Keratinocyte (primary cell): ENCODE measurements around the gene SLC2A4. TPM values are rescaled to one million over a fixed set of nuclear protein-coding genes. Genes with fewer than 3 reads are reported as not detected.

ENCODE experiments used
- DNase-seq: peaks from one replicate; pipeline ENCODE4 v3.0.0-alpha.2; 2011; ENCODE audit warnings: low read depth, missing footprints, low spot score
- FAIRE-seq: peaks from 2 replicates; lab custom pipeline; 2011; peaks lifted over from hg19 to GRCh38; lab: Jason Lieb, UNC
- H2AFZ ChIP-seq: 2 replicates; pipeline ENCODE4 v1.6.0; 2012; ENCODE audit warnings: low read length, control low read depth, inconsistent platforms; ENCODE audit not compliant: control insufficient read depth
- H3K27ac ChIP-seq: 2 replicates; pipeline ENCODE4 v1.5.1; 2011; ENCODE audit warnings: low read length; ENCODE audit not compliant: control insufficient read depth, insufficient read depth
- H3K27me3 ChIP-seq: 3 replicates; pipeline ENCODE4 v1.6.0; 2011; ENCODE audit warnings: low read length; ENCODE audit not compliant: control insufficient read depth, insufficient read depth; ENCODE audit errors: extremely low read depth
- H3K36me3 ChIP-seq, 2 experiments: 2 replicates in 1 of 2; 3 replicates in 1 of 2; pipeline ENCODE4 v1.5.1; 2011; ENCODE audit warnings: low read length in 2 of 2, mild to moderate bottlenecking in 1 of 2; ENCODE audit not compliant: control insufficient read depth in 2 of 2, insufficient read depth in 2 of 2; ENCODE audit errors: extremely low read depth in 1 of 2
- H3K4me1 ChIP-seq: 3 replicates; pipeline ENCODE4 v1.5.1; 2011; ENCODE audit warnings: low read length; ENCODE audit not compliant: control insufficient read depth, insufficient read depth; ENCODE audit errors: extremely low read depth
- H3K4me2 ChIP-seq: 3 replicates; pipeline ENCODE4 v1.6.0; 2011; ENCODE audit warnings: low read depth, low read length; ENCODE audit not compliant: control insufficient read depth, insufficient read depth; ENCODE audit errors: extremely low read depth
- H3K4me3 ChIP-seq, 3 experiments: fragments of 200-600 bp in 1 of 3; sonication (generic) in 1 of 3; 2 replicates in 2 of 3; 3 replicates in 1 of 3; pipeline ENCODE4 v1.5.1; 2011 to 2016; ENCODE audit warnings: low read length in 3 of 3, mild to moderate bottlenecking in 3 of 3, control low read depth in 2 of 3, inconsistent platforms in 1 of 3, low read depth in 1 of 3, mixed read lengths in 1 of 3, mixed run types in 1 of 3, moderate library complexity in 1 of 3; ENCODE audit not compliant: control insufficient read depth in 2 of 3, insufficient read depth in 2 of 3; ENCODE audit errors: extremely low read depth in 1 of 3
- H3K79me2 ChIP-seq: 2 replicates; pipeline ENCODE4 v1.6.0; 2012; ENCODE audit warnings: low read length; ENCODE audit not compliant: control insufficient read depth, insufficient read depth
- H3K9ac ChIP-seq: 3 replicates; pipeline ENCODE4 v1.6.0; 2011; ENCODE audit warnings: low read length; ENCODE audit not compliant: control insufficient read depth, insufficient read depth; ENCODE audit errors: extremely low read depth
- H3K9me1 ChIP-seq: 3 replicates; pipeline ENCODE4 v1.6.0; 2011; ENCODE audit warnings: low read length; ENCODE audit not compliant: control insufficient read depth, insufficient read depth; ENCODE audit errors: extremely low read depth
- H3K9me3 ChIP-seq: 2 replicates; pipeline ENCODE4 v1.5.1; 2012; ENCODE audit warnings: low read depth, low read length; ENCODE audit not compliant: control insufficient read depth
- H4K20me1 ChIP-seq: 3 replicates; pipeline ENCODE4 v1.6.0; 2011; ENCODE audit warnings: low read length; ENCODE audit not compliant: control insufficient read depth, insufficient read depth; ENCODE audit errors: extremely low read depth
- CTCF ChIP-seq, 3 experiments: IDR thresholded peaks in 1 of 3; conservative IDR thresholded peaks in 1 of 3; optimal IDR thresholded peaks in 1 of 3; 2 replicates in 2 of 3; 3 replicates in 1 of 3; pipeline versions ENCODE3 to v1.5.1; 2011; ENCODE audit warnings: low read length in 3 of 3, mild to moderate bottlenecking in 3 of 3, moderate library complexity in 2 of 3, control low read depth in 1 of 3, inconsistent platforms in 1 of 3; ENCODE audit not compliant: insufficient read depth in 2 of 3; ENCODE audit errors: extremely low read depth in 1 of 3
- EZH2 ChIP-seq: IDR thresholded peaks from one replicate; pipeline ENCODE4 v1.6.1; 2012; ENCODE audit warnings: inconsistent platforms, mild to moderate bottlenecking, low read length, moderate library complexity
- dilution Hi-C: fragments of 300-500 bp; cut with MboI; formaldehyde crosslinking; loops from one replicate; pipeline ENCODE4 v1.7.0; 2020; ENCODE audit warnings: low sequenced_read_pairs; ENCODE audit not compliant: extremely low pct_ligation_motif_present
- polyA plus RNA-seq, 5 experiments: library from polyadenylated mRNA; depleted of rRNA in 3 of 5; stranded (reverse) in 3 of 5; stranded (forward) in 1 of 5; unstranded in 1 of 5; fragments of >200 nt; gene quantifications; 1 replicate in 1 of 5; 2 replicates in 3 of 5; 3 replicates in 1 of 5; pipeline versions ENCODE4 v1.2.1 to v1.2.3, GENCODE V29; 2011 to 2012; ENCODE audit warnings: missing spikeins in 2 of 5, low read depth in 1 of 5, low replicate concordance in 1 of 5

The SLC2A4 gene
- polyA plus RNA-seq, 1 donor (not counting 4 experiments of a cell fraction or from before 2014, with no cell fraction given) = not detected

- peaks cover 19% of the 10 kb centered on the region for H3K79me2 ChIP-seq
- H3K9me3 ChIP-seq = no peaks in the 10 kb centered on the region
- peaks cover 31 to 61% of the 10 kb centered on the region in 2 experiments for H3K36me3 ChIP-seq
- no peak for DNase-seq
- peaks cover 27% of the 10 kb centered on the region for H3K4me1 ChIP-seq
- FAIRE-seq = no peak
- H3K9me1 ChIP-seq = peaks cover 8% of the 10 kb centered on the region
- dilution Hi-C loops = no loop called here
- H3K27me3 ChIP-seq = no peaks in the 10 kb centered on the region
- no peak for TF ChIP-seq EZH2
- H3K27ac ChIP-seq = no peak overlapping the region
- H3K4me2 ChIP-seq = no peak overlapping the region
- H4K20me1 ChIP-seq = peaks cover 18% of the 10 kb centered on the region
- H2AFZ ChIP-seq = no peak overlapping the region
- H3K9ac ChIP-seq = no peak overlapping the region
- no peak overlapping the region for H3K4me3 ChIP-seq
Observed at GRCh38 chr17:7317161-7317803, 35.8 kb downstream of the SLC2A4 start.

GRCh38 chr17:7318121-7318860 is 36.8 kb downstream of the SLC2A4 start:
- no peak overlapping the region for H2AFZ ChIP-seq
- H3K4me3 ChIP-seq = no peak overlapping the region
- no peak overlapping the region for H3K9ac ChIP-seq
- H3K4me1 ChIP-seq = peaks cover 21% of the 10 kb centered on the region
- no peak overlapping the region for H3K27ac ChIP-seq
- peaks cover 10% of the 10 kb centered on the region for H3K79me2 ChIP-seq
- peaks cover 31 to 61% of the 10 kb centered on the region in 2 experiments for H3K36me3 ChIP-seq
- no peak for FAIRE-seq
- H4K20me1 ChIP-seq = peaks cover 8% of the 10 kb centered on the region
- no peaks in the 10 kb centered on the region for H3K27me3 ChIP-seq
- H3K9me1 ChIP-seq = peaks cover 8% of the 10 kb centered on the region
- no peak overlapping the region for H3K4me2 ChIP-seq
- TF ChIP-seq EZH2 = no peak
- no peak for TF ChIP-seq CTCF (optimal IDR thresholded peaks at IDR 0.05 in 1 of 3, IDR thresholded peaks at IDR 0.05 in 1 of 3, conservative IDR thresholded peaks at IDR 0.05 in 1 of 3; ENCODE audit: extremely low read depth in 1 of 3, insufficient read depth in 2 of 3, low read length in 3 of 3)
- dilution Hi-C loops = no loop called here
- H3K9me3 ChIP-seq = no peaks in the 10 kb centered on the region
- DNase-seq = no peak
